T-cell (primary cell): ENCODE data around the gene SIRPA. TPM values are rescaled to one million over a fixed set of nuclear protein-coding genes. Genes with fewer than 3 reads are reported as not detected.

Experiments used
- ATAC-seq, 4 experiments: fragments of 200-7000 bp in 3 of 4; fragments of 150-1000 bp in 1 of 4; cut with Tn5 transposase; replicated peaks in 1 of 4; 1 replicate in 3 of 4; 2 replicates in 1 of 4; pipeline ENCODE4 v1.10.0; 2021; ENCODE audit warnings: moderate library complexity in 3 of 4, mild to moderate bottlenecking in 2 of 4, moderate number of reproducible peaks in 1 of 4
- CTCF ChIA-PET, 2 donors: fragments of 300-600 bp; sonication (Branson Sonifier 250); formaldehyde crosslinking; loops; one replicate each; lab custom pipeline; 2022; ENCODE audit warnings: antibody characterized with exemption in 2 of 2; lab: Charles Lee
- POLR2A ChIA-PET, 2 donors: fragments of 300-600 bp; sonication (Branson Sonifier 250); formaldehyde crosslinking; loops; one replicate each; lab custom pipeline; 2022; ENCODE audit warnings: antibody characterized with exemption in 2 of 2; lab: Charles Lee
- DNase-seq, 35 experiments: peaks; one replicate each; pipeline versions ENCODE4 v3.0.0 to v3.0.0-alpha.2; 2013 to 2023
- H3K27ac ChIP-seq: one replicate; pipeline ENCODE4 v1.5.1; 2013; ENCODE audit warnings: low read length
- H3K27me3 ChIP-seq, 2 experiments: replicated peaks in 1 of 2; 1 replicate in 1 of 2; 2 replicates in 1 of 2; pipeline versions ENCODE4 v1.6.1 to v1.7.0; 2013; ENCODE audit warnings: low read length in 1 of 2, mixed read lengths in 1 of 2; ENCODE audit not compliant: control insufficient read depth in 2 of 2, insufficient read depth in 2 of 2; ENCODE audit errors: extremely low read depth in 1 of 2
- H3K36me3 ChIP-seq, 2 donors: 1 replicate in 1 of 2; 2 replicates in 1 of 2; pipeline versions ENCODE4 v1.6.1 to v1.7.0; 2013; ENCODE audit warnings: low read length in 1 of 2; ENCODE audit not compliant: control insufficient read depth in 2 of 2, insufficient read depth in 1 of 2; ENCODE audit errors: extremely low read depth in 1 of 2
- H3K4me1 ChIP-seq, 2 experiments: 1 replicate in 1 of 2; 2 replicates in 1 of 2; pipeline versions ENCODE4 v1.6.1 to v1.7.0; 2013; ENCODE audit warnings: low read length in 2 of 2, mixed read lengths in 1 of 2; ENCODE audit not compliant: insufficient read depth in 2 of 2, control insufficient read depth in 1 of 2; ENCODE audit errors: extremely low read depth in 1 of 2
- H3K4me3 ChIP-seq, 2 donors: 1 replicate in 1 of 2; 2 replicates in 1 of 2; pipeline versions ENCODE4 v1.5.1 to v1.7.0; 2013; ENCODE audit warnings: mild to moderate bottlenecking in 2 of 2, low read length in 1 of 2, moderate library complexity in 1 of 2; ENCODE audit not compliant: control insufficient read depth in 1 of 2; ENCODE audit errors: extremely low read depth in 1 of 2
- H3K9me3 ChIP-seq: 2 replicates; pipeline ENCODE4 v1.7.0; 2013
- H3K27ac Mint-ChIP-seq, 2 donors: one replicate each; pipeline ENCODE4 v1.8.0; 2020 to 2021; ENCODE audit warnings: mild to moderate bottlenecking in 2 of 2, mixed read lengths in 2 of 2
- H3K27me3 Mint-ChIP-seq, 2 donors: one replicate each; pipeline ENCODE4 v1.8.0; 2021 to 2022; ENCODE audit warnings: mixed read lengths in 2 of 2
- H3K36me3 Mint-ChIP-seq: one replicate; pipeline ENCODE4 v1.8.0; 2021; ENCODE audit warnings: mixed read lengths
- H3K4me1 Mint-ChIP-seq, 3 donors: one replicate each; pipeline ENCODE4 v1.8.0; 2020 to 2022; ENCODE audit warnings: mixed read lengths in 3 of 3, mild to moderate bottlenecking in 1 of 3
- H3K4me3 Mint-ChIP-seq, 3 donors: one replicate each; pipeline ENCODE4 v1.8.0; 2020 to 2022; ENCODE audit warnings: mild to moderate bottlenecking in 3 of 3, mixed read lengths in 3 of 3, moderate library complexity in 3 of 3
- H3K9me3 Mint-ChIP-seq, 3 donors: one replicate each; pipeline ENCODE4 v1.8.0; 2020 to 2022; ENCODE audit warnings: mixed read lengths in 3 of 3
- WGBS: methylation state at CpG from one replicate; pipeline ENCODE4 v1.1.5; 2013; ENCODE audit warnings: missing lambda C conversion rate; ENCODE audit not compliant: insufficient coverage; 5-methylcytosine and 5-hydroxymethylcytosine counted together
- total RNA-seq, 35 experiments: library from RNA in 6 of 35; stranded (reverse) in 6 of 35; fragments of 120-200 nt in 1 of 35; gene quantifications; one replicate each; pipeline versions ENCODE4 v1.2.1 to v1.2.4 and lab custom pipeline; 2013 to 2026

Gene SIRPA
- total RNA-seq, 5 donors from 2014 or later (not counting 1 experiment from before 2014, with no cell fraction given) = 0.15 to 0.72 (median 0.50) TPM; not detected in 1

- H3K36me3 ChIP-seq = no peaks in the 10 kb centered on the region
- Mint-ChIP-seq H3K4me3 (no peak overlapping the region), H3K27ac (no peak overlapping the region), H3K27me3 (peaks cover 43 to 57% of the 10 kb centered on the region in 2 donors), H3K9me3 (no peaks in the 10 kb centered on the region), H3K36me3 (no peaks in the 10 kb centered on the region), H3K4me1 (peaks cover 0 to 9% (median 5%) of the 10 kb centered on the region in 3 donors)
- no peak overlapping the region for H3K4me3 ChIP-seq
- WGBS = 94% methylated on average over 12 of the region's 15 CpGs
- DNase-seq = no peak
- ChIA-PET CTCF (no interaction called here), POLR2A (interaction anchor here in 1 of 2 donors (0.6 kb wide), 1 partner anchor 795 kb away, joined by 3 read pairs; no protein-coding TSS in a partner anchor)
- ATAC-seq = no peak
- H3K27me3 ChIP-seq = peaks cover 0 to 68% of the 10 kb centered on the region in 2 experiments
- no peaks in the 10 kb centered on the region for H3K9me3 ChIP-seq
- H3K4me1 ChIP-seq = peaks cover 0 to 4% of the 10 kb centered on the region in 2 experiments
- H3K27ac ChIP-seq = no peak overlapping the region
Observed at GRCh38 chr20:1898482-1899240, 3.5 kb downstream of the SIRPA start.

GRCh38 chr20:1899241-1899525 lies 4.0 kb downstream of the SIRPA start:
- CTCF ChIA-PET = no interaction called here
- WGBS = 79% methylated on average over 6 of the region's 6 CpGs
- ATAC-seq = no peak

DNA sequence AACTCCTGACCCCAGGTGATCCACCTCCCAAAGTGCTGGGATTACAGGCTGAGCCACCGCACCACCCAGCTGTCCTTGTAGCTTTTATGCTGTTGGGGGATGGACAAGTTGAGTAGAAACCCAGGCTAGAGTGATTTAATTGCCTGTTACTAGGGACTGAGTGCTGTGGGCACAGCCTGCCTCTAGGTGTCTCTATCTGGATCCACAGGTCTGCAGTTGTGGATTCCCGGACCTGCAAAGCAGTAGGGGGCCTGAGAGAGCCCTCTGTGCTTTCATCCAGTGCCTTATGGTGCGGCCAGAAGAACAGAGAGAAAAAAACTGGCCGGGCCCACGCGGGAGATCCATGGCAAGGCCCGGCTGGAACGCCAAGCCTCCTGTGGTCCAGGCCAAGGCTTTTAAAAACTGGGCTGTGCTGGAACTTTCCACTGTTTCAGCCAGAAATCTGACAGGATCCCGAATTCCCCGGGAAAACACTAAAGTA lies 5.2 kb downstream of the SIRPA start:
- Mint-ChIP-seq H3K27me3 (peaks cover 42 to 60% of the 10 kb centered on the region in 2 donors), H3K27ac (no peak overlapping the region), H3K36me3 (no peaks in the 10 kb centered on the region), H3K4me3 (no peak overlapping the region), H3K4me1 (peaks cover 0 to 7% (median 5%) of the 10 kb centered on the region in 3 donors), H3K9me3 (no peaks in the 10 kb centered on the region)
- ChIA-PET CTCF (no interaction called here), POLR2A (no interaction called here)
- Histone ChIP-seq H3K9me3 (no peaks in the 10 kb centered on the region), H3K27me3 (peaks cover 0 to 66% of the 10 kb centered on the region in 2 experiments), H3K4me3 (no peak overlapping the region), H3K27ac (no peak overlapping the region), H3K36me3 (no peaks in the 10 kb centered on the region), H3K4me1 (peaks cover 0 to 4% of the 10 kb centered on the region in 2 experiments)
- ATAC-seq (no peak), DNase-seq (no peak)
- WGBS = 60% methylated on average over 10 of the region's 10 CpGs

More at GRCh38 chr20:1899241-1899525, 4.0 kb downstream of the SIRPA start:
- peaks cover 0 to 63% of the 10 kb centered on the region in 2 experiments for H3K27me3 ChIP-seq
- DNase-seq = no peak
- no peaks in the 10 kb centered on the region for H3K9me3 ChIP-seq
- peaks cover 42 to 57% of the 10 kb centered on the region in 2 donors for H3K27me3 Mint-ChIP-seq
- no peak overlapping the region for H3K4me3 Mint-ChIP-seq
- H3K4me3 ChIP-seq = no peak overlapping the region
- H3K4me1 Mint-ChIP-seq = peaks cover 0 to 7% (median 5%) of the 10 kb centered on the region in 3 donors
- no peak overlapping the region for H3K27ac Mint-ChIP-seq
- H3K9me3 Mint-ChIP-seq = no peaks in the 10 kb centered on the region
- POLR2A ChIA-PET = no interaction called here
- no peaks in the 10 kb centered on the region for H3K36me3 ChIP-seq
- H3K27ac ChIP-seq = no peak overlapping the region
- no peaks in the 10 kb centered on the region for H3K36me3 Mint-ChIP-seq
- peaks cover 0 to 4% of the 10 kb centered on the region in 2 experiments for H3K4me1 ChIP-seq

- peaks cover 39 to 49% of the 10 kb centered on the region in 2 donors for H3K27me3 Mint-ChIP-seq
- no peaks in the 10 kb centered on the region for H3K9me3 Mint-ChIP-seq
- H3K4me1 ChIP-seq = no peaks in the 10 kb centered on the region
- ATAC-seq (no peak), DNase-seq (no peak)
- no peak overlapping the region for H3K4me3 ChIP-seq
- POLR2A ChIA-PET = no interaction called here
- H3K27me3 ChIP-seq = peaks cover 0 to 57% of the 10 kb centered on the region in 2 experiments
- no peaks in the 10 kb centered on the region for H3K36me3 ChIP-seq
- 89% methylated on average over 12 of the region's 18 CpGs for WGBS
- no peaks in the 10 kb centered on the region for H3K9me3 ChIP-seq
- H3K27ac ChIP-seq = no peak overlapping the region
- CTCF ChIA-PET = no interaction called here
- H3K4me1 Mint-ChIP-seq = no peaks in the 10 kb centered on the region
- no peak overlapping the region for H3K27ac Mint-ChIP-seq
- no peaks in the 10 kb centered on the region for H3K36me3 Mint-ChIP-seq
- no peak overlapping the region for H3K4me3 Mint-ChIP-seq
Observed at GRCh38 chr20:1901704-1902103, 6.5 kb downstream of the SIRPA start.

DNA sequence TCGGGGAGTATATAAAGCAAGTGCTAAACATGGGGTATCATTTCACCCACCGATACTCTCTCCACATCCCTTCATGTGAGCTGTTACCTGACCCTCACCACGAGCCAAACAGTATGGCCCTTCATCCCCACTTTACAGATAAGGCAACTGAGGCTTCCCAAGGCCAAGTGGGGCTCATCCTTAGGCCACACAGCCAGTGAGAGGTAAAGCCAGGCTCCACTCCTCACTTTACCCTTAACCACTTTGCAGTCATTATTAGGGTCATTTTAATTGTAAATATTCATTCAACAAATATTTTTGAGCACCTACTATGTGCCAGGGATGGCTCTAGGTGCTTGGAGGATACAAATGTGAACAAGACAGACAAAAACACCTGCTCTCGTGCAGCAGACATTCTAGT lies 7.0 kb downstream of the SIRPA start:
- POLR2A ChIA-PET = no interaction called here
- H3K4me1 ChIP-seq = no peaks in the 10 kb centered on the region

DNA sequence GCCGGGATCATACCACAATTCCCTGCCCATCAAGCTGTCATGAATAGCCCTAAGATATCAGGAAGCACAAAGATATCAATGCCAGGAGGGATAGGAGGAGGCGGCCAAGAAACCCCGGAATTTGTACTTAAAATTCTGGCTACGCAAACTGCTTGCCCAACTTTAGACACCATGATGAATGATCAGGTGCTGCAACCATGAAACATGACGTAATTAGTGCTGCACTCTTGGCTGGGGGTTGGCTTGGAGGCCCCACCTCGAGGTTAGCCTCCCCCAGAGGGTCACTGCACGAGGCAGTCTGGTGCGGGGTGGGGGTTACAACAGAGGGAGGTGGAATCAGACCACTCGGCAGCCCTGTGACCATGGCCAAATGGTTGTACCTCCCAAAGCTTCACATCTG lies 8.9 kb downstream of the SIRPA start:
- CTCF ChIA-PET = no interaction called here
- ATAC-seq = no peak
- WGBS = 75% methylated on average over 7 of the region's 9 CpGs

More for the DNA sequence above, 7.0 kb downstream of the SIRPA start:
- Histone ChIP-seq H3K27me3 (peaks cover 0 to 54% of the 10 kb centered on the region in 2 experiments), H3K4me3 (no peak overlapping the region), H3K27ac (no peak overlapping the region), H3K9me3 (no peaks in the 10 kb centered on the region), H3K36me3 (no peaks in the 10 kb centered on the region)
- no peaks in the 10 kb centered on the region for H3K36me3 Mint-ChIP-seq
- no peak overlapping the region for H3K27ac Mint-ChIP-seq
- 63% methylated on average over 2 of the region's 4 CpGs for WGBS
- no peaks in the 10 kb centered on the region for H3K9me3 Mint-ChIP-seq
- ATAC-seq (no peak), DNase-seq (no peak)
- H3K4me3 Mint-ChIP-seq = no peak overlapping the region
- CTCF ChIA-PET = no interaction called here
- no peaks in the 10 kb centered on the region for H3K4me1 Mint-ChIP-seq
- H3K27me3 Mint-ChIP-seq = peaks cover 34 to 45% of the 10 kb centered on the region in 2 donors

More for the DNA sequence above, 8.9 kb downstream of the SIRPA start:
- H3K36me3 ChIP-seq = no peaks in the 10 kb centered on the region
- no peak overlapping the region for H3K27ac Mint-ChIP-seq
- no peaks in the 10 kb centered on the region for H3K9me3 Mint-ChIP-seq
- H3K4me1 ChIP-seq = no peaks in the 10 kb centered on the region
- H3K4me3 ChIP-seq = no peak overlapping the region
- no peaks in the 10 kb centered on the region for H3K9me3 ChIP-seq
- H3K4me1 Mint-ChIP-seq = no peaks in the 10 kb centered on the region
- POLR2A ChIA-PET = no interaction called here
- DNase-seq = no peak
- H3K27ac ChIP-seq = no peak overlapping the region
- H3K4me3 Mint-ChIP-seq = no peak overlapping the region
- peaks cover 0 to 50% of the 10 kb centered on the region in 2 experiments for H3K27me3 ChIP-seq
- no peaks in the 10 kb centered on the region for H3K36me3 Mint-ChIP-seq
- peaks cover 33 to 45% of the 10 kb centered on the region in 2 donors for H3K27me3 Mint-ChIP-seq
